ENCODE measurements around the gene TAF5L.

TAF5L gene

DNA sequence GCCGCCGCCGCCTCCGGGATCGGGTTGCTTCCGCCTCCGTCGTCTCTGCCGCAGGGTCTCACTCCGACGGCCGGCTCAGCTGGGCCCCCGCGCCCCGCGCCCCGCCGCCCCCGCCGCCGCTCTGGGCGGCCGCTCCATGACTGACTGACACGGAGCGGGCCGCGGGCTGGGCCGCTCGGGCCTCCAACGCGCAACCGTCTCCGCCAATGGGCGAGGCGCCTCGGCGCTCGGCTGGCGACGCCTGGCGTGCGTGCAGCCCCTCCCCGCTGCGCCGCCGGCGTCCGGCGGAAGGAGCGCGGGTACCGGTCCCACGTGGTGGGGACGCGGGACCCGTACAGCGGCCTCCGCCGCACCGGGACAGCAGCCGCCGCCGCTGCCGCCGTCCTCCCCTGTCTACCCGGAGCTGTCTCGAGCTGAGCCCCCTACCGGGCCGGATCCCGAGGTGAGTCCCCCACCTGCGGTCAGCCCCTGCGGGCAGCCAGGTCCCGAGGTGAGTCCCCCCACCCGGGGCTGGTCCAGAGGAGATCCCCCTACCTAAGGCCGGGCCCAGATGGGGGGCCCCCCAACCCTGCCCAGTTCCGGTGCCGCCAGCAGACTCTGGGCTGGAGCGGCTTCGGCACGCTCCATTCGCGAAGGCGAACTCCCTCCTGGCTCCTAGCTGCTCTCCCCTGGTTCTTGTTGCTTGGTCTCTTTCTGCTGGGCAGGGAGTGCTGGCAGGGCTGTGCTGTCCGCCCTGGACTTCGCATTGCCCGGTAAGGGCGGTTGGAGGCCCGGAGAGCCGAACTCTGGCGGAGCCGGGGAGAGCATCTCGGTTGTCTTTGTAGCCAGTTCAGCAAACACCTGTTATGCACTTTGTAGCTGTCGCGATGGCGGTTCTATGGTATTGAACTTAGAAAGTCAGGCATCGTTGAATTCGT is at the start of gene TAF5L, which contains the start of gene URB2:
TAF5L (minus strand) TSS at position 208 of the 917 bp plus-strand sequence. CDS start 11,640 bp downstream, outside the sequence.
URB2 (plus strand) TSS at position 333 of the 917 bp plus-strand sequence. CDS start 1,387 bp downstream, outside the sequence.
- DNase-seq (ENCODE audit: low read depth, low spot score): peak; percentile 69

DNA sequence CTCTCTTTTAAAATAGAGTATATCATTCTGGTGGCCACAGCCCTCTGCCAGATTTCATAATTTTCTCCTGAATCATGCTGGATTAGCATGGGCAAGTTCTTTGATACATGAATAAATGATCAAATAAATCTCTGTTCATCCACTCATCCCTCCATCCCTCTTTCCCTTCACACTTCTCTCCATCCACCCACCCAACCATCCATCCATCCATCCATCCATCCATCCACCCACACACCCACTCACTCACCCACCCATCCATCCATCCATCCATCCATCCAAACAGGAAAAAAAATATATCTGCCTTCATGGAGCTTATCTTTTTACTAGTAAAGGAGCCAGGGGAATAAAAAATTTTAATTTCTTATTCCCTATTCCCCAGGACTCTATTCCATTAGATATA is 49.5 kb upstream of the TAF5L start:
- DNase-seq (ENCODE audit: low read depth, low spot score): no peak

DNA sequence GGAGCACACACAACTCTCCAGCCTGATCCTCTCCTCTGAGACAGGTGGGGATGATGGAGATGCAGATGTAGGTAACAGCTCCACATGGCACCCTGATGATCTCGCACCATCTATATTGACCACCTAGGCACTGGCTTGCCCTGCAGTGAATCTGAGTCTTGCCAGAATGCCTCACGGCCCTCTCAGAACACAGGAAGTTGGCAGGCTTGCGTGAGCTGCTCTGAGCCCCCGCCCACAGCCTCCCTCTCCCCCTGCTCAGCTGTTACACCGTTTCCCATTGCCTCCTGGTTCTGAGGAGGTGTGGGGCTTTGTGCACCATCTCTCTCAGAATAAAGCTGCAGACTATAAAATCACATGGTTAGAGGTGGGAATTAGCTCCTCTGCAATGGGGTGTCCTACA is 48.1 kb upstream of the TAF5L start:
- no peak for DNase-seq (ENCODE audit: low read depth, low spot score)

DNA sequence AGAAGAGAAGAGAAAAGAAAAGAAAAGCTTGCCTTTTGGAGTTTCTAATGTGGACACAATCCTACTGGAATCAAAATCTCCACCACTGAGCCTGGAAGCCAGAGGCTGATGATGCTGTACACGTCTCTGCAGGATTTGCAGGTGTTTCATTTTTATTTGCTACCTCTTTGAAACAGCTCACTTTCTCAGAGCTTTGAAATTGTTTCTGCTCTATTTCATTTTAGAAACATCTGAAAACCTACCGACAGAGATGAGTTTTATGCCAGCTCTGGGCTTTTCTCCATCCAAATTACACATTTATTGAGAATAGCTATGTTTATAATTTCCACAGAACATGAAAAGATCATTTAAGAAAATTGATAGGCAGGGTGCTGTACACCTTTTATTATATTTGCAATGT is 46.3 kb upstream of the TAF5L start:
- no peak for DNase-seq (ENCODE audit: low read depth, low spot score)

DNA sequence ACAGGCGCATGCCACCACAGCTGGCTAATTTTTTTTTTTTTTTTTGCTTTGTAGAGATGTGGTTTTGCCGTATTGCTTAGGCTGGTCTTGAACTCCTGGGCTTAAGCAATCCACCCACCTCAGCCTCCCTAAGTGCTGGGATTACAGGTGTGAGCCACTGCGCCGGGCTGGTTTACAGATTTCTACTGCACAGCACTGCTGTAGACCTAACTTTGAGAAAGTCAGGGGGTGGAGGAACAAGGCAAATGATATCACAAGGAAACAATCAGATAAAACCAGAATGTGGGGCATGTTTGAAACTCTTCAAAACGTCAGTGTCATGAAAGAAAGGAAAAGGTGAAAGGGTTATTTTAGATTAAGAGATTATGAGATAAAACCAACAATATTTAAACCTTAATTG is 45.4 kb upstream of the TAF5L start:
- DNase-seq (ENCODE audit: low read depth, low spot score): no peak

DNA sequence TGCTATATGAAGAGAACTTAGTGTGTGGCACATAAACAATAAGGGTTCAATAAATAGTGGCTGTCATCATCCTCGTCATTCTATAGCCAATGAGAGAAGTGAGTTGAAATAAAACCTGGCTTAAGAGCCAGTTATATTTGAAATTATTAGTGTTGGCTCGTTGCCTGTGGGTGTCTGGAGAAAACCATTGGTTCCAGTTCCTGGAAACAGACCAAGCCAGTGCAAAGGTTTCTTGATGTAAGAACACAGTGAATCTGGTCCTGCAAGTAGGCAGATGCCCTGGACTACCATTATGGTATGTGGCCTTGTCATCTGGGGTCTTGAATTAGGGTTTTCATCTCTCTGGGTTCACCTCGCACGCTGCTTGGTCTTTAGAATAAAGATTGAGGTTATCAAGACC is 43.4 kb upstream of the TAF5L start:
- no peak for DNase-seq (ENCODE audit: low read depth, low spot score)

DNA sequence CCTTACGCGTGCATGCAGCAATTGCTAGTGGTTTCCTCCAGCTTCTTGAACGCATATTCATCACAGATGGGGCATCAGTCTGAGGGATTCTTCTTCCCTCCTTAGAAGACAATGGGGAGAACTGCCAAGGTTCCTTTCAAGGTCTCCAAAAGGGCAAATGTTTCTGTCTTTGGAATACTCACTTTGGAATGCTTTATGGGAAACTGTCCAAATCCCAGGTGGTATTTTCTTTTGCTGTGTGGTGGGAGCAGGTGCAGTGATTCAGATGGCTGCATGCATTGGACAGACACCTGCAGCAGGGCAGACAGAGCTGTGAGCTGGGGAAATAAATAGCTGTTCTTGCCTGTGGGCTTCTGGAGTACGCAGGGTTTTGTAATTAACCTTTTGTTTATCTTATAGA is 40.7 kb upstream of the TAF5L start:
- no peak for DNase-seq (ENCODE audit: low read depth, low spot score)

DNA sequence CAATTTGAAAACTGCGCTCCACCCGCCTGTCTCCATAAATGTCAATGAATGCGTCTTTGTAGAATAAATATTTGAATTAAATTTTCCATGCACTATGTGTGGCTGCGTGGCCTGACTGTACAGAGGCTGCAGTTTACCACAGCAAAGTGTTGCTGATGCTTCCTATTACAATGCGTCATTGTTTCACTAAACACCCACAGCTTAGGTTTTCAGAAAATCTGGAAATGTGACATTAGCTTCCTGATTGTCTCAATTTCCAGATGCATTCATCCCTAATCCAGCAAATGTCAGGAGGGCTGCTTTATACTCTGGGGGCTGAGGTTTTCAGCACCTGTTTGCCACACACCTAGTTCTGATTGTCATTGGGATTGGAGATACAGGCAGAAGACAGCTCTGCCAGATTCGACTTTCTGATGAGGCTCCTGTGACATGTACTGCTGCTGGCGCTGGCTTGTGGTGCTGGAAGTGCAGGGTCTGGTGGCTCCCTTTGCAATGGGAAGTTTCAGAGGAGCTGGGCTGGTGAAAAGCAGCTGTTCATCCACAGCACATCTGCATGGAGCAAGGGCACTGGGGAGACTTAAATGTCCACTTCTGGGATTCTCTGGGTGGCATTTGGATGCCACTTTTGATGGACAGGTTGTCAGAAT is 40.1 kb upstream of the TAF5L start:
- no peak for DNase-seq (ENCODE audit: low read depth, low spot score)

DNA sequence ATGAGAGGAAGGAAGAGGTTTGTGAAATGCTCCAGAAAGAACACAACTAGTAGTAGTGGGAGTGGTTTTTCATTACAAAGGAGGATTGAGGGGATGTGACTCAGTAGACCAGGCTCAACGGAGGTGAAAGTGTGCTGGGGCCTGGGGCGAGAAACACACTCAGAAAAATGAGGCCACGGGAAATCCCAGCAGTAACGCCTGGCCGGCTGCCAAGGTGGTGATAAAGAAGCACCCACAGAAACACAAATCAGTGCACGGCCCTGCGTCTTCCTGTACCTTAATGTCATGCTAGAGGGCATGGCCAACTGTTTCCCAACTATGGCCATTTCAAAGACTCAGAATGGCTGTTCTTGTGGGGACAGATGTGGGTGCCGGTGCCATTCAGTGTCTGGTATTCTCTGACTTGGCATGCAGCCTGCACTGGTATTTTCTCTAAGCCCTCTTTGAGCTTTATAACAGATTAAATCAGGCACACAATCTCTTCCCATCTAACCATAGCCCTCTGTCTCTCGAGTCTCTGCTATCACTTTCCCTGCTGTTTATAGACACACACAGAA is 38.3 kb upstream of the TAF5L start:
- peak; percentile 57 for DNase-seq (ENCODE audit: low read depth, low spot score)

DNA sequence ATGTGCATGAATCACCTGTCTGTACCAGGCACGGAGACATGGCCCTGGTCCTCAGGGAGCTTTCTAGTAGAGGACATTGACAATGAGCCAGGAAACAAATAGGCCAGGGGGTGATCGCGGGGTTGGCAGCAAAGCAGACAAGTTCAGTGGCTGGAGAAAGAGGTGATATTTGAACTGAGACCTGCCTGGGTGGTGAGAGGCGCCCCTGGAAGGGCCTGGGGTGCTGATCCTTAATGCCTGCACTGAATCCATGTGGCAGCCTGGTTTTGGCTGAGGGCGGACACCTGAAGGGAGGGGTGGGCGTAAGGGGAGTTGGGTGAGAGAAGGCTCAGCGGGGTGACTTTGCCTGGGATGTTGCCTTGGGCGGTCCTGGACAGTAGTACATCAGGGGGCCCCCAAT is 36.0 kb upstream of the TAF5L start:
- DNase-seq (ENCODE audit: low read depth, low spot score): no peak

DNA sequence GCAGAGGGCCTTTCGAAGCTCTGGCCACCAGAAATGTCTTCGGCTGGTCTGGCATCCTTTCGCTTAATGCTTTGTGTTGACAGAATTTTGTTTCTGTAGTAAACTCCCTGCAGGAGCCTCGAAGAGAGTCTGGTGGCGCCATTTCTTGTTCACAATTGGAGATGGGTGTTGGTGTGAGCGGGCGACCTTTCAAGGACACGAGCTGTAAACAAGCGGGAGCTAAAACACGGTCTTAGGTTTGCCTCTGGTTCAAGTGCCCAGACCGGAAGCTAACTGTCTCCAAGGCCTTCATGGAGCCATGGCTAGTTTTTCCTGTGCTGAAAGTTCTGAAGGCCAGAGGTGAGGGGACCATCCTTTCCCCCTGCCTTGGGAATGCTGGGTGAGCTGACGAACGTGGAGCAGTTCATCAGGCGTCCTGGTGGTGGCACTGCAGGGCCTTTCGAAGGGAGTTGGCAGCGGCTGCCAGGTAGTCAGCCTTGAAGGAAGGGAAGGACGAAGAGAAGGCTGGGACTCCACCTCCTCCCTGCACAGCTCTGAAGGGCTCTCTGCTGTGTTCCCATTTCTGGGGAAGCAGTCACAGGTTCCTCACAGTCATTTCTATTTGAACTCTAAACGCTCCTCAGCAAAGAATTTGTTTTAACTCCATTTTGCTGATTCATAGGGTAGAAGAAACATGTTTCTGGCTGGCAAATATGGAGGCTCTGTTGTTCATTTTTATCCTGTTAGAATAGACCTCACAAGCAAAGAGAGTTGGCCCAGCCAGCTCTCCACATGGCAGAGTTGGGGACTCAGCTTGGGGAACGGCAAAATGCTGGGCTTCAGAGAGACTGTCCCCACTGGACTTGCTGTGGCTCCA is 35.3 kb upstream of the TAF5L start:
- peak; percentile 31 for DNase-seq (ENCODE audit: low read depth, low spot score)

DNA sequence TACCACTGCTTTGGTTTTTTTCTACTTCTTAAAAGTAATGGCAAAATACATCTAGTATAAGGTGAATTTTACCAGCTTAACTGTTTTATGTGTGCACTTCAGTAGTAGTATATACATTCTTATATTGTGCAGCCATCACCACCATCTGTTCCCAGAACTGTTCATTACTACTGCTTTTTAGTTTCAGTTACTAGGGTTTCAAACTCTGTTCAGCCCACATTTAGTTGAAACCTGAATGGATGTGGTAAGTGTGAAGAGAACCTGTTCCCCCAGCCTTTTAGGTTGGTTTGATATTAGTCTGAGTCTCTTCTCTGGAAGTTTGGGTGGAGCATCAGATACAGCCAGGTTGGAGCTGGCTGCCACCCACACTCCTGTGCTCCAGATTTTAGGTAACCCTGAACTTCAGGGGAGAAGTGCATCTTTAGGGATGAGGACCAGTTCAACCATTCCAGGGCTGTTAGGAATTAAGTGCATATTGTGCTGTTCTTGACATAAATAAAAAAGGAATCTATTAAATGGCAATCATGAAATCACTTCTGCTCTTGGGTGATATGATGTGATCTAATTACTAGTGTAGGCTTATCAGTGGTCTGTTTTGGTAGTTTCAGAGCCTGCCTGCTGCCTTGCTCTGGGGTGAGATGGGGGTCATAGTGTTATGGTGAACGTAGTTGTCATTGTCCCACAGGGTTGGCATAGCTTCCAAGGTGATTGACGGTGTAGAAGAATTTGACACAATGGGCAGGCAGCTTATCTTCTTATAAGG is 32.3 kb upstream of the TAF5L start:
- DNase-seq (ENCODE audit: low read depth, low spot score): no peak

DNA sequence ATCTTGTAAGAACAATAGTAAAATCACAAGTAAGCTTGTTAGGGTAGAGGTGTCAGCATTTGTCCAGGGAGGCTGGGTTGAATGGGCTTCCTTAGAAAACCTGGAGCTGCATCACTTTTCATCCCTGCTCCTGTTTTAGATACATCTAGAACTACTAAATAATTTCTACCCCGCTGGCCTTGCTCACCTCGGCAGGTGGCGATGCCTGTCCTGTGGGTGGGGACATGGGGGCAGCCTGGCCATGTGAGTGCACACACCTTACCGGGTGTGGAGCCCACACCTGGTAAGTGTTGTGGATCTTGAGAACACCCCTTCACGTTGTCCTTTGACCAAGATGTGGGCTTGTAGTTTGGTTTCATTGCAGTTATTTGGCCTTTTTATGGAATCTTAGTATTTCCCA is 29.9 kb upstream of the TAF5L start:
- no peak for DNase-seq (ENCODE audit: low read depth, low spot score)

DNA sequence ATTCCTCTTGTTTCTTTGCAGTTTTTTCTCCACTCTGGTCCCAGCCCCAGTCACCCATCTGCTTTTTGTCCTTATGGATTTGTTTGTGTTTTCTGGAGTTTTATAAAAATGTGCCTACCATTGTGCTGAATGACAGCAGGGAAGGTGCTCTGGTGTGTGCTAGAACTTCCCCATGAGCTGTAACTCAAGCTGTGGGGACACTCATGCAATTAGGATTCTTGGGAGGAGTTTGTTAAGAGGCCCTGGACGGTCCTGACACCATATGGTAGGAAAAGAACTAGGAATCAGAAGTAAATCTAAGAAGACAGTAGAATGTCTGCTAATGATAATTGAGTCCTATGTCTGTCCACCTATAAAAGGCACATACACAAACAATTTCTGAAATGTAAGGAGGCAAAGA is 27.5 kb upstream of the TAF5L start:
- DNase-seq (ENCODE audit: low read depth, low spot score): no peak

DNA sequence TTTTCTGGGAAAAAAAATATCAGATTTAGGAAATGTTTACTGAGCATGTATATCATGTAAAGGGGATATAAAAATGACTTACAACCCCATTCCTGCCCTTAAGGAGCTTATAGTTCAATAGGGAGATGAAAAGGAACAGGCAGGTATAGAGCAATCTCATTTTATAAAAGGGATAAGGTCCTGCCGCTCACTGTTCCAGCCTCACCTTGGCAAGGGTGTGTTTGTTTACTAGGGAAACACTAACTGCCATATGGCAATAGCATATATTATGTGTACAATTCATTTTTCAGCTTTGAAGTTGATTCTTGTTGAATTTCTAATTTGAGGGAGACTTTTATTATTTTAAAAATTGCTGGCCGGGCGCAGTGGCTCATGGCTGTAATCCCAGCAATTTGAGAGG is 25.6 kb upstream of the TAF5L start:
- DNase-seq (ENCODE audit: low read depth, low spot score): no peak

DNA sequence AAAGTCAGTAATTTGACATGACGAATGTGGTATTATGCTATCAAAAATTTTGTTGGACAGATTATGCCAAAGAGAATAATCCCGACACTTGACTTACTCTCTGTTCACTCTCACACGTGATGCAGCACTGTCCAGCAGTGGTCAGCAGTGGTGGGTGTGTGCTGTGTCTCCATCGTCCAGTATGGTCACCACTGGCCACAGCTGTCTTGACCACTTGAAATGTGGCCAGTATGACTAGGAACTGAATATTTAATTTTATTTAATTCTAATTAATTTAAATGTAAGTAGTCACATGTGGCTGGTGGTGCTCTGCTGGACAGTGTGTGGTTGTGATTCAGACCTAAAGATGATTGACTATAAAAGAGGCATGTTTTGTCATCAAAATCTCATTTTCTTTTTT is 24.1 kb upstream of the TAF5L start:
- DNase-seq (ENCODE audit: low read depth, low spot score): no peak

DNA sequence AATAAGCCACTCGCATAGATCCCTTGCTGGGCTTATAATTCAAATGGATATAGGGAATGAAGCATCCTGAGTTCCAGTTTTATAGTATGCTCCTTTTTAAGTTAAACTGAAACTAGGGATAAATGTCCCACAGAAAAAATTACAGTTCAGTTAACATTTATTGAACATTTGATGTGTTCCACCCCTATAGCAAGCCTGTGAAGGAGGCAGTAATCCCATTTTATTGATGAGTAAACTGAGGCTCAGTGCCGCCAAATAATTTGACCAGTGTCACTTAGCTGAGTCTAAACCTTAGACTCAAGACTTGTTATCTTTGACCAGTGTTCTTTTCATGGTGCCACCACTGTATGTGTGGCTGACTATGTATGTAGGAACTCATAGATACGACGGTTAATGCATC is 22.5 kb upstream of the TAF5L start:
- no peak for DNase-seq (ENCODE audit: low read depth, low spot score)

DNA sequence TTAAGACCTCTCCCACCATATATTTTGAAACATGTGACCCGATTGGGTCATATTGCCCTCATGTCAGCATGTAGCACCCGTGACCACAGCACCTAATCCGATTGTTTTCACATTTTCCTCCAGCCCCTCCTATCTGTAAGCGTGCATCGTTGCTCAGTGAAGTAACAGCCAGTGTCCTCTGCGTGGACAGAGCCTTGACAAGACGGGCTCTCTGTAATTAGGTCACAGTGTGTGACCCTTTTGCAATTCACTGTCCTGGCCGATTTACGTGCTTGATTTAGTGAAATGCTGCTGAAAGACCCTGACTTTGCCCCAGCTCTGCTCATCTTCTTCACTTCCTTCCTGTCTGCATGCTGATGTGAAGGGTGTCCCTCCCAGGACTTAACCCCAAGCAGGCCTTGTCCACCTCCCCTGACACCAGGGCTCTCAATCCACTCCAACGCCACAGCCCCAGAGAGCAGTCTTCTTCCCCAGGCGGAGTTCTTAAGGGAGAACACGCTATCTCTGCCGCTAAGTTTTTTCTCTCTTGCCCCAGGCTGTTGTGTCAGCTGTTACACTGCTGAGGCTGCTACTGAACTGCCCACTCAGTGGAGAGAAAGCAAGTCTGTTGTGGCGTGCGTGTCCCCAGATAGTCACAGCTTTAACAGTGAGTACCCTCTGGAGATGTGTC is 19.5 kb upstream of the TAF5L start:
- DNase-seq (ENCODE audit: low read depth, low spot score): no peak

DNA sequence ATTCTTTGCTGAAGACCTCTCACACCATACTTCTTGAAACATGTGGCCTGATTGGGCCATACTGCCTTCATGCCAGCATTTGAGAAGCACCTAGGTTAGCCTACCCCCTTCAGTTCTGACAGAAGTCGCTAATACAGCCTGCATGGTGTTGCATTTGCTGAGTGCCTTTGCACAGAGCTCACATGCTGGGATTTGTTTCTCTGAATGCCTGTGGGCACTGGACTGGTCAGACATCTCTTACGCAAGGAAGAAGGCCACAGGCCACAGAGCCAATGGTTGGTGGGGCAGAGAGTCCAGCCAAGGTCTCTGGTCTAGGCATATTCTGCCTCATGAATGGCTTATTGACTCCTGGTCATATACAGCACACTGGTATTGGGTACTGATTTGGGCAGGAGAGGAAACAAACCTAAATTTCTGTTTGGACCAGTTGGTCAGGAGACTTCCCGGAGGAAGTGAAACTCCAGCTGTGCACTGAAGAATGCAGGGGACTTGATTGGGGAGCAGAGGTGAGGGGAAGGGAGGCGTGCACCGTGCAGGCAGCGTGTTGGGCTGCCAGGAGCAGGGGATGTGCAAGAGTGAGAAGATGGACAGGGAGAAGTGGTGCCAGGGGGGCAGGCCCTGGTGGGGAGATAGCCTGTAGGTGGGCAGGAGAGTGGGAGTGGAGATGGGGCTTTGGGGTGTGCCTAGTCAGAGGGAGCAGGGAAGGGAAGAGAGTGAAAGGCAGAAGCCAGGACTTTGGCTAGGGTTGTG is 18.2 kb upstream of the TAF5L start:
- no peak for DNase-seq (ENCODE audit: low read depth, low spot score)

DNA sequence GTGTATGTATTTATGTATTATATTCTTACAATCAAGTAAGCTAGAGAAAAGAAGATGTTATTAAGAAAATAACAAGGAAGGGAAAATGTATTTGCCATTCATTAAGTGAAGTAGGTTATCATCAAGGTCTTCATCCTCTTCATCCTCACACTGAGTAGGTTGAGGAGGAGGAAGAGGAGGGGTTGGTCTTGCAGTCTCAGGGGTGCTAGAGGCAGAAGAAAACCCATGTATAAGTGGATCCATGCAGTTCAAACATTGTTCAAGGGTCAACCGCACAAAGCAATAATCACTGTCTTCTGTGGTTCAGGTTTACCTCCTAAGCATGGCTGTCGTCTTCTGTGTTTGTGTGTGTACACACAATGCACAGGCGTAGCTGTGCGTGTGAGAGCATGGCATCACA is 17.0 kb upstream of the TAF5L start:
- no peak for DNase-seq (ENCODE audit: low read depth, low spot score)

Data from activated naive CD8-positive, alpha-beta T cell treated with anti-CD3 and anti-CD28 coated beads, Interleukin-2, amount 50 U/mL, for 16 hours (primary cell).